COLO668 (cell line): ENCODE measurements around the gene TLE4.

Experiments
- DNase-seq: peaks from one replicate; lab custom pipeline; 2025; ENCODE audit not compliant: unreplicated experiment; lab: John Stamatoyannopoulos, UW

Gene TLE4

GRCh38 chr9:79684711-79685575 is 113.2 kb downstream of the TLE4 start:
- DNase-seq, result no peak

- no peak for DNase-seq
Observed at GRCh38 chr9:79685577-79685976, 113.8 kb downstream of the TLE4 start.

- no peak for DNase-seq
Observed at GRCh38 chr9:79686381-79687130, 114.8 kb downstream of the TLE4 start.

GRCh38 chr9:79687131-79687447 is 115.3 kb downstream of the TLE4 start:
- no peak for DNase-seq

- DNase-seq, result no peak
Observed at GRCh38 chr9:79688363-79688762, 116.6 kb downstream of the TLE4 start.

GRCh38 chr9:79689576-79689975 is 117.8 kb downstream of the TLE4 start:
- no peak for DNase-seq

GRCh38 chr9:79691496-79691895 is 119.7 kb downstream of the TLE4 start:
- no peak for DNase-seq

GRCh38 chr9:79692857-79693571 is 121.2 kb downstream of the TLE4 start:
- no peak for DNase-seq

GRCh38 chr9:79693750-79694149 is 122.0 kb downstream of the TLE4 start:
- DNase-seq, result no peak

- DNase-seq, result no peak
Observed at GRCh38 chr9:79694208-79694607, 122.4 kb downstream of the TLE4 start.

GRCh38 chr9:79694676-79695400 is 123.1 kb downstream of the TLE4 start:
- no peak for DNase-seq

GRCh38 chr9:79695531-79696175 is 123.9 kb downstream of the TLE4 start:
- no peak for DNase-seq

- no peak for DNase-seq
Observed at GRCh38 chr9:79698967-79699366, 127.2 kb downstream of the TLE4 start.

- no peak for DNase-seq
Observed at GRCh38 chr9:79699479-79699878, 127.7 kb downstream of the TLE4 start.

GRCh38 chr9:79700607-79701360 is 129.0 kb downstream of the TLE4 start:
- no peak for DNase-seq

- no peak for DNase-seq
Observed at GRCh38 chr9:79701651-79702050, 129.9 kb downstream of the TLE4 start.

GRCh38 chr9:79705704-79706103 is 133.9 kb downstream of the TLE4 start:
- no peak for DNase-seq

GRCh38 chr9:79706512-79706911 is 134.7 kb downstream of the TLE4 start:
- no peak for DNase-seq

GRCh38 chr9:79707589-79707988 is 135.8 kb downstream of the TLE4 start:
- no peak for DNase-seq

- DNase-seq, result no peak
Observed at GRCh38 chr9:79708541-79708940, 136.8 kb downstream of the TLE4 start.
